Thymus (tissue), 11 donors: ENCODE data around the gene CCP110. TPM values are rescaled to one million over a fixed set of nuclear protein-coding genes. Genes with fewer than 3 reads are reported as not detected.
"Not testable (repeated sequence)": the region's sequence is repeated elsewhere in the genome, so short reads cannot be mapped to it uniquely, and the experiment has no call there.

ENCODE experiments used
- DNase-seq, 9 donors: peaks; one replicate each; pipeline ENCODE4 v3.0.0-alpha.2; 2013; ENCODE audit warnings: low spot score in 9 of 9, low read depth in 6 of 9, missing footprints in 1 of 9
- H3K27ac ChIP-seq, 2 donors: one replicate each; pipeline ENCODE4 v1.5.1; 2013; ENCODE audit warnings: control low read depth in 1 of 2, low read depth in 1 of 2, low read length in 1 of 2, mild to moderate bottlenecking in 1 of 2, moderate library complexity in 1 of 2
- H3K27me3 ChIP-seq, 2 donors: one replicate each; pipeline ENCODE4 v1.5.1; 2013; ENCODE audit warnings: low read length in 1 of 2; ENCODE audit not compliant: control insufficient read depth in 2 of 2, insufficient read depth in 1 of 2
- H3K36me3 ChIP-seq, 2 donors: one replicate each; pipeline ENCODE4 v1.5.1; 2013; ENCODE audit warnings: low read length in 1 of 2, mild to moderate bottlenecking in 1 of 2, moderate library complexity in 1 of 2; ENCODE audit not compliant: control insufficient read depth in 2 of 2, insufficient read depth in 2 of 2
- H3K4me1 ChIP-seq, 2 donors: one replicate each; pipeline ENCODE4 v1.5.1; 2013; ENCODE audit warnings: low read length in 2 of 2; ENCODE audit not compliant: control insufficient read depth in 2 of 2, insufficient read depth in 2 of 2
- H3K4me3 ChIP-seq, 2 donors: one replicate each; pipeline ENCODE4 v1.5.1; 2013; ENCODE audit warnings: low read length in 2 of 2, control low read depth in 1 of 2, mild to moderate bottlenecking in 1 of 2
- H3K9me3 ChIP-seq, 2 donors: one replicate each; pipeline ENCODE4 v1.5.1; 2013; ENCODE audit warnings: low read length in 1 of 2, mild to moderate bottlenecking in 1 of 2; ENCODE audit not compliant: control insufficient read depth in 2 of 2, insufficient read depth in 1 of 2
- WGBS: extraction: QIAGEN DNeasy Blood & Tissue Kit; methylation state at CpG from one replicate; pipeline ENCODE4 v1.1.7; 2013; 5-methylcytosine and 5-hydroxymethylcytosine counted together
- polyA plus RNA-seq: library from polyadenylated mRNA; stranded (reverse); fragments of 200-250 nt; gene quantifications from one replicate; pipeline ENCODE4 v1.2.3, GENCODE V29; 2013
- total RNA-seq: library from RNA; stranded (reverse); fragments of 120-200 nt; gene quantifications from one replicate; pipeline ENCODE4 v1.2.4, GENCODE V29; 2013
- donor health status: healthy.

CCP110 gene
- total and polyA plus RNA-seq, 2 donors, result 8.6 to 12.9 TPM

- DNase-seq, result no peak
- Histone ChIP-seq H3K27ac (no peak overlapping the region), H3K4me3 (no peak overlapping the region), H3K4me1 (no peaks in the 10 kb centered on the region), H3K36me3 (peaks cover 21 to 40% of the 10 kb centered on the region in 2 donors), H3K9me3 (no peaks in the 10 kb centered on the region), H3K27me3 (no peaks in the 10 kb centered on the region)
- 45% methylated on average over 1 of the region's 1 CpG for WGBS
Measured at GRCh38 chr16:19532601-19533000, 8.9 kb downstream of the CCP110 start.

- no peak for DNase-seq
- Histone ChIP-seq H3K27ac (no peak overlapping the region), H3K4me1 (no peaks in the 10 kb centered on the region), H3K36me3 (peaks cover 19 to 37% of the 10 kb centered on the region in 2 donors), H3K27me3 (no peaks in the 10 kb centered on the region), H3K9me3 (no peaks in the 10 kb centered on the region), H3K4me3 (no peak overlapping the region)
- 99% methylated on average over 6 of the region's 6 CpGs for WGBS
Measured at GRCh38 chr16:19540241-19540970, 16.7 kb downstream of the CCP110 start.

GRCh38 chr16:19542138-19542821, 18.5 kb downstream of the CCP110 start:
- Histone ChIP-seq H3K27ac (no peak overlapping the region), H3K27me3 (no peaks in the 10 kb centered on the region), H3K9me3 (no peaks in the 10 kb centered on the region), H3K36me3 (peaks cover 6 to 26% of the 10 kb centered on the region in 2 donors), H3K4me3 (no peak overlapping the region), H3K4me1 (no peaks in the 10 kb centered on the region)
- 98% methylated on average over 3 of the region's 3 CpGs for whole genome bisulfite sequencing
- DNase-seq, result peak in 1 of 9 donors; percentile 23

- H3K27ac ChIP-seq, H3K4me3 ChIP-seq, H3K9me3 ChIP-seq, H3K27me3 ChIP-seq, H3K4me1 ChIP-seq, DNase-seq: not testable (repeated sequence)
- WGBS, result 85% methylated on average over 10 of the region's 10 CpGs
- peaks cover 6 to 24% of the 10 kb centered on the region in 2 donors for H3K36me3 ChIP-seq
Measured at GRCh38 chr16:19543278-19543996, 19.7 kb downstream of the CCP110 start.

- Histone ChIP-seq H3K27me3 (no peaks in the 10 kb centered on the region), H3K4me3 (no peak overlapping the region), H3K9me3 (no peaks in the 10 kb centered on the region), H3K4me1 (no peaks in the 10 kb centered on the region), H3K27ac (no peak overlapping the region), H3K36me3 (peaks cover 0 to 12% of the 10 kb centered on the region in 2 donors)
- no peak for DNase-seq
- 98% methylated on average over 3 of the region's 3 CpGs for WGBS
Measured at GRCh38 chr16:19548144-19548543, 24.4 kb downstream of the CCP110 start.

- H3K4me1 ChIP-seq, result peaks cover 0 to under 1% of the 10 kb centered on the region in 2 donors
- H3K27ac ChIP-seq, result no peak overlapping the region
- H3K36me3 ChIP-seq, result peaks cover 0 to 12% of the 10 kb centered on the region in 2 donors
- DNase-seq, result no peak
- no peaks in the 10 kb centered on the region for H3K9me3 ChIP-seq
- no peak overlapping the region for H3K4me3 ChIP-seq
- H3K27me3 ChIP-seq, result no peaks in the 10 kb centered on the region
Measured at GRCh38 chr16:19549673-19550072, 25.9 kb downstream of the CCP110 start.

- Histone ChIP-seq H3K4me1 (peaks cover 2 to 9% of the 10 kb centered on the region in 2 donors), H3K4me3 (peak within 1 kb of the TSS; percentile 75 to 84), H3K36me3 (peaks cover 0 to 3% of the 10 kb centered on the region in 2 donors), H3K9me3 (no peaks in the 10 kb centered on the region), H3K27me3 (no peaks in the 10 kb centered on the region), H3K27ac (peak within 1 kb of the TSS; percentile 69 to 82)
- DNase-seq, result peak; percentile 89 to 98 (median 96)
- WGBS, result under 1% methylated on average over 53 of the region's 53 CpGs
Measured at GRCh38 chr16:19555186-19555937, 31.6 kb downstream of the CCP110 start, which contains the start of gene VPS35L. Gene VPS35L, plus strand, starts transcription at chr16:19555703. Its CDS starts 27 bp downstream, at chr16:19555730.

- no peaks in the 10 kb centered on the region for H3K27me3 ChIP-seq
- WGBS, result 35% methylated on average over 19 of the region's 19 CpGs
- no peaks in the 10 kb centered on the region for H3K9me3 ChIP-seq
- peaks cover 0 to 2% of the 10 kb centered on the region in 2 donors for H3K36me3 ChIP-seq
- DNase-seq, result peak in 7 of 9 donors; percentile 5 to 49 (median 12)
- H3K27ac ChIP-seq, result peak overlapping the region; percentile 53 to 82
- peak overlapping the region; percentile 75 to 84 for H3K4me3 ChIP-seq
- peaks cover 2 to 9% of the 10 kb centered on the region in 2 donors for H3K4me1 ChIP-seq
Measured at GRCh38 chr16:19555938-19556771, 32.4 kb downstream of the CCP110 start.
